Endodermal cell (in vitro differentiated cells): ENCODE data around the gene AP2A1. TPM values are rescaled to one million over a fixed set of nuclear protein-coding genes. Genes with fewer than 3 reads are reported as not detected.
"Not testable (repeated sequence)": the region's sequence is repeated elsewhere in the genome, so short reads cannot be mapped to it uniquely, and the experiment has no call there.

Experiments
- DNase-seq: peaks from one replicate; pipeline ENCODE4 v3.0.0-alpha.2; 2017
- H3K27ac ChIP-seq: 2 replicates; pipeline ENCODE4 v1.5.1; 2013; ENCODE audit warnings: mild to moderate bottlenecking, low read depth, low read length, moderate library complexity
- H3K27me3 ChIP-seq: 2 replicates; pipeline ENCODE4 v1.6.1; 2013; ENCODE audit warnings: mild to moderate bottlenecking, low read length, moderate library complexity; ENCODE audit not compliant: insufficient read depth, control insufficient read depth, poor library complexity, severe bottlenecking
- H3K36me3 ChIP-seq: 2 replicates; pipeline ENCODE4 v1.7.0; 2013; ENCODE audit warnings: mild to moderate bottlenecking, low read length, moderate library complexity; ENCODE audit not compliant: control insufficient read depth, insufficient read depth
- H3K4me1 ChIP-seq: one replicate; pipeline ENCODE4 v1.7.0; 2013; ENCODE audit warnings: low read length; ENCODE audit not compliant: control insufficient read depth, insufficient read depth
- H3K4me3 ChIP-seq: 2 replicates; pipeline ENCODE4 v1.5.1; 2013; ENCODE audit warnings: mild to moderate bottlenecking, low read length, moderate library complexity
- H3K9ac ChIP-seq: 2 replicates; pipeline ENCODE4 v1.6.1; 2013; ENCODE audit warnings: mild to moderate bottlenecking, low read length, moderate library complexity; ENCODE audit not compliant: poor library complexity, severe bottlenecking; ENCODE audit errors: extremely low read depth
- H3K9me3 ChIP-seq: 2 replicates; pipeline ENCODE4 v1.6.1; 2013; ENCODE audit warnings: mild to moderate bottlenecking, low read length, moderate library complexity; ENCODE audit not compliant: control insufficient read depth
- H3K27ac Mint-ChIP-seq: 2 replicates; pipeline ENCODE4 v1.8.0; 2020; ENCODE audit warnings: mixed read lengths
- H3K27me3 Mint-ChIP-seq: 2 replicates; pipeline ENCODE4 v1.8.0; 2021; ENCODE audit warnings: mild to moderate bottlenecking, mixed read lengths; ENCODE audit not compliant: insufficient read depth
- H3K36me3 Mint-ChIP-seq: 2 replicates; pipeline ENCODE4 v1.8.0; 2020; ENCODE audit warnings: low read depth, mixed read lengths
- H3K4me1 Mint-ChIP-seq: 2 replicates; pipeline ENCODE4 v1.8.0; 2020; ENCODE audit warnings: mixed read lengths
- H3K4me3 Mint-ChIP-seq: 2 replicates; pipeline ENCODE4 v1.8.0; 2020; ENCODE audit warnings: mild to moderate bottlenecking, moderate library complexity, mixed read lengths
- H3K9me3 Mint-ChIP-seq: 2 replicates; pipeline ENCODE4 v1.8.0; 2020; ENCODE audit warnings: mild to moderate bottlenecking, mixed read lengths
- CTCF ChIP-seq: fragments of 200-600 bp; sonication (generic); conservative IDR thresholded peaks from 2 replicates; pipeline ENCODE4 v1.5.0; 2021; ENCODE audit warnings: antibody characterized with exemption, mild to moderate bottlenecking
- WGBS, 2 experiments: methylation state at CpG; one replicate each; pipeline versions ENCODE4 v1.1.5 to v1.1.7; 2013; ENCODE audit warnings: missing lambda C conversion rate in 2 of 2, mixed read lengths in 1 of 2; ENCODE audit not compliant: insufficient coverage in 1 of 2, insufficient read length in 1 of 2; 5-methylcytosine and 5-hydroxymethylcytosine counted together
- long read RNA-seq, 4 experiments: library from polyadenylated mRNA in 2 of 4; library from RNA in 1 of 4; library from capped mRNA in 1 of 4; stranded (forward) in 3 of 4; unstranded in 1 of 4; transcript quantifications; one replicate each; pipeline ENCODE4 v2.0.0, GENCODE V29; 2020 to 2021; ENCODE audit warnings: inconsistent platforms in 1 of 4
- polyA plus RNA-seq, 2 experiments: library from polyadenylated mRNA; stranded (reverse); fragments of 50-300 nt; gene quantifications; one replicate each; pipeline ENCODE4 v1.2.3, GENCODE V29; 2013
- total RNA-seq, 2 donors: library from RNA; stranded (reverse); fragmentation: NEBNext Ultra II Directional in 1 of 2; extraction: Animal tissue kit (Norgen Biotek cat#: 25700) in 1 of 2; gene quantifications; 2 replicates in 1 of 2; 3 replicates in 1 of 2; pipeline ENCODE4 v1.2.1, GENCODE V29; 2021

AP2A1 gene
- 100 to 1,000 TPM; 100 to 110 TPM for total RNA-seq
- 80.4 TPM for polyA plus RNA-seq (2013, experiment 1 of 2)
- 71.7 TPM for polyA plus RNA-seq (2013, experiment 2 of 2)
- long read RNA-seq, experiment 1, transcript AP2A1-201 (23 exons, 3,388 nt), result major isoform, 6 of 46 reads
- long read RNA-seq, experiment 1, partial matches to known transcripts, result 29 of 46 reads
- long read RNA-seq, experiment 1, other reads (novel, unspliced or antisense), result 7 of 46 reads
- long read RNA-seq, experiment 2, transcript AP2A1-201 (23 exons, 3,388 nt), result major isoform, 127 of 198 reads
- long read RNA-seq, experiment 2, partial matches to known transcripts, result 51 of 198 reads
- long read RNA-seq, experiment 2, other reads (novel, unspliced or antisense), result 17 of 198 reads
- long read RNA-seq, experiment 3, transcript AP2A1-201 (23 exons, 3,388 nt), result major isoform, 86 of 128 reads
- long read RNA-seq, experiment 3, partial matches to known transcripts, result 30 of 128 reads
- long read RNA-seq, experiment 3, other reads (novel, unspliced or antisense), result 11 of 128 reads
- long read RNA-seq, experiment 4, partial matches to known transcripts, result 14 of 17 reads
- long read RNA-seq, experiment 4, other reads (novel, unspliced or antisense), result 2 of 17 reads

- peaks cover 14% of the 10 kb centered on the region for H3K4me1 Mint-ChIP-seq
- WGBS, 2 experiments, result 0% methylated on average over 1 to 38 of the region's 38 CpGs
- no peak for TF ChIP-seq CTCF
- peak within 1 kb of the TSS; percentile 99 for H3K27ac Mint-ChIP-seq
- Histone ChIP-seq H3K4me3 (peak within 1 kb of the TSS; percentile 97), H3K9ac (peak within 1 kb of the TSS; percentile 95), H3K36me3 (no peaks in the 10 kb centered on the region), H3K9me3 (no peaks in the 10 kb centered on the region), H3K27ac (peak within 1 kb of the TSS; percentile 90), H3K27me3 (no peaks in the 10 kb centered on the region), H3K4me1 (no peaks in the 10 kb centered on the region)
- H3K36me3 Mint-ChIP-seq, result peaks cover 9% of the 10 kb centered on the region
- H3K4me3 Mint-ChIP-seq, result peak within 1 kb of the TSS; percentile 89
- H3K9me3 Mint-ChIP-seq, result peaks cover 2% of the 10 kb centered on the region
- DNase-seq, result no peak
- H3K27me3 Mint-ChIP-seq, result no peaks in the 10 kb centered on the region
Measured at GRCh38 chr19:49766930-49767299, at the start of gene AP2A1. Gene AP2A1 (plus strand): TSS chr19:49767001. CDS start chr19:49767134, 133 bp downstream.

- H3K27me3 ChIP-seq, result no peaks in the 10 kb centered on the region
- TF ChIP-seq CTCF, result no peak
- Mint-ChIP-seq H3K4me1 (peaks cover 6% of the 10 kb centered on the region), H3K4me3 (no peak overlapping the region), H3K27me3 (peaks cover 3% of the 10 kb centered on the region), H3K9me3 (peaks cover 8% of the 10 kb centered on the region), H3K36me3 (peaks cover 7% of the 10 kb centered on the region), H3K27ac (no peak overlapping the region)
- no peaks in the 10 kb centered on the region for H3K36me3 ChIP-seq
- H3K4me3 ChIP-seq, result no peak overlapping the region
- DNase-seq, result no peak
- H3K4me1 ChIP-seq, result no peaks in the 10 kb centered on the region
- H3K9ac ChIP-seq, result no peak overlapping the region
- H3K9me3 ChIP-seq, result no peaks in the 10 kb centered on the region
- no peak overlapping the region for H3K27ac ChIP-seq
- 89 to 94% methylated on average over 8 of the region's 8 CpGs for WGBS, 2 experiments
Measured at GRCh38 chr19:49718511-49718910, 48.3 kb upstream of the AP2A1 start.

DNA sequence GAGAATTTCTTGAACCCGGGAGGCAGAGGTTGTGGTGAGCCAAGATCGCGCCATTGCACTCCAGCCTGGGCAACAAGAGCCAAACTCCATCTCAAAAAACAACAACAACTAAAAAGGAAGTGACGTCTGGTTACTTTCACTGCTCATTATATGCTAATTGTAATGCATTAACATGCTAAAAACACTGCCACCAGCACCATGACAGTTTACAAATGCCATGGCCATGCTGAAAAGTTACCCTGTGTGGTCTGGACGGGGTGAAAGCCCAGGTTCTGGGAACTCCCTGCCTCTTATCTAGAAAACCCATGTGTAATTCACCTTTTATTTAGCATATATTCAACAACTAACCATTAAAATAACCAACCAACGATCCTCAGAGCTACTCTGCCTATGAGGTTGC lies 47.8 kb upstream of the AP2A1 start:
- H3K27ac ChIP-seq, result no peak overlapping the region
- H3K27me3 ChIP-seq, result no peaks in the 10 kb centered on the region
- H3K36me3 ChIP-seq, result no peaks in the 10 kb centered on the region
- TF ChIP-seq CTCF, result no peak
- H3K4me1 Mint-ChIP-seq, result peaks cover 6% of the 10 kb centered on the region
- no peak overlapping the region for H3K9ac ChIP-seq
- H3K4me1 ChIP-seq, result no peaks in the 10 kb centered on the region
- no peaks in the 10 kb centered on the region for H3K9me3 ChIP-seq
- WGBS, 2 experiments, result 76 to 86% methylated on average over 3 to 6 of the region's 6 CpGs
- no peak for DNase-seq
- peaks cover 3% of the 10 kb centered on the region for H3K27me3 Mint-ChIP-seq
- H3K36me3 Mint-ChIP-seq, result peaks cover 3% of the 10 kb centered on the region
- no peak overlapping the region for H3K27ac Mint-ChIP-seq
- H3K9me3 Mint-ChIP-seq, result peaks cover 9% of the 10 kb centered on the region
- H3K4me3 ChIP-seq, result no peak overlapping the region
- H3K4me3 Mint-ChIP-seq, result no peak overlapping the region

GRCh38 chr19:49719420-49719819 lies 47.4 kb upstream of the AP2A1 start:
- not testable (repeated sequence) for H3K4me1 ChIP-seq, H3K4me1 Mint-ChIP-seq, H3K36me3 Mint-ChIP-seq, H3K36me3 ChIP-seq, H3K27me3 Mint-ChIP-seq, H3K9ac ChIP-seq, H3K4me3 Mint-ChIP-seq, H3K27ac ChIP-seq, DNase-seq, H3K4me3 ChIP-seq, H3K9me3 ChIP-seq, H3K27me3 ChIP-seq, H3K9me3 Mint-ChIP-seq
- H3K27ac Mint-ChIP-seq, result peak overlapping the region; percentile 35
- WGBS, 2 experiments, result 90 to 95% methylated on average over 14 to 22 of the region's 22 CpGs
